GM21528 (cell line): Measurements from ENCODE around the gene CBLN3.

ENCODE experiments used
- ATAC-seq: cut with Tn5 transposase; IDR thresholded peaks from one replicate; pipeline ENCODE4 v1.9.1; 2021; ENCODE audit warnings: mild to moderate bottlenecking, moderate library complexity; ENCODE audit not compliant: unreplicated experiment, low FRiP score

CBLN3 gene

GRCh38 chr14:24426912-24427536 lies 2.4 kb downstream of the CBLN3 start:
- no peak for ATAC-seq

- ATAC-seq, result no peak
Observed at GRCh38 chr14:24426150-24426911, 3.1 kb downstream of the CBLN3 start.

- ATAC-seq, result no peak
Observed at GRCh38 chr14:24425704-24426103, 3.8 kb downstream of the CBLN3 start.

- no peak for ATAC-seq
Observed at GRCh38 chr14:24422694-24423601, 6.5 kb downstream of the CBLN3 start.

- ATAC-seq, result no peak
Observed at GRCh38 chr14:24422261-24422660, 7.2 kb downstream of the CBLN3 start.

- no peak for ATAC-seq
Observed at GRCh38 chr14:24418492-24418873, 11.0 kb downstream of the CBLN3 start.

- ATAC-seq, result no peak
Observed at GRCh38 chr14:24417832-24418491, 11.5 kb downstream of the CBLN3 start.

GRCh38 chr14:24416932-24417619 lies 12.4 kb downstream of the CBLN3 start:
- ATAC-seq, result no peak

- no peak for ATAC-seq
Observed at GRCh38 chr14:24416254-24416931, 13.1 kb downstream of the CBLN3 start.

GRCh38 chr14:24415421-24416253 lies 13.8 kb downstream of the CBLN3 start:
- no peak for ATAC-seq

GRCh38 chr14:24414732-24415420 lies 14.6 kb downstream of the CBLN3 start:
- ATAC-seq, result no peak

- ATAC-seq, result no peak
Observed at GRCh38 chr14:24414077-24414476, 15.4 kb downstream of the CBLN3 start.

- ATAC-seq, result no peak
Observed at GRCh38 chr14:24411443-24412389, 17.8 kb downstream of the CBLN3 start.

GRCh38 chr14:24409956-24410355 lies 19.5 kb downstream of the CBLN3 start:
- no peak for ATAC-seq

- no peak for ATAC-seq
Observed at GRCh38 chr14:24409192-24409591, 20.3 kb downstream of the CBLN3 start.

GRCh38 chr14:24408764-24409163 lies 20.7 kb downstream of the CBLN3 start:
- no peak for ATAC-seq
